NCI-H2171 (cell line): ENCODE data around the gene VPS16.
"Not testable (repeated sequence)": the region's sequence is repeated elsewhere in the genome, so short reads cannot be mapped to it uniquely, and the experiment has no call there.

ENCODE experiments used
- DNase-seq: peaks from one replicate; lab custom pipeline; 2025; lab: John Stamatoyannopoulos, UW

The VPS16 gene

DNA sequence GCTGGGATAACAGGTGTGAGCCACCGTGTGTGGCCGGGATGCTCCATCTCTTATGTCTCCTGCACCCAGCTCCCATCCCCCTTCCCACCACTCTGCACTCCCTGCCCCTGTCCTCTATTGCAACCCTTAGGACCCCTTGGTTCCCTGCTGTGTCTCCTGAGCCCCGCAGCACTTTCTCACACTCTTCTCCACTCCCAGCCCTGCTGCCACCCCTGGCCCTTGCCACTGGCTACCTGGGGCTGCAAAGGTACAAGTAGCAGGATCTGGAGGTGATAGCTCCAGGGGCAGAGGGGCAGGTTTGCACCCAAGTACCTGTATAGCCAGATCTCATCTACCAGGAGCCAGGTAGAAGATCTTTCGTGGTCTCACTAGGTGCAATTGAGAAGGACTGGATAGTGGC, 33.5 kb upstream of the VPS16 start:
- DNase-seq, result no peak

GRCh38 chr20:2807929-2808328, 32.6 kb upstream of the VPS16 start:
- not testable (repeated sequence) for DNase-seq

GRCh38 chr20:2809690-2810089, 30.9 kb upstream of the VPS16 start:
- no peak for DNase-seq

DNA sequence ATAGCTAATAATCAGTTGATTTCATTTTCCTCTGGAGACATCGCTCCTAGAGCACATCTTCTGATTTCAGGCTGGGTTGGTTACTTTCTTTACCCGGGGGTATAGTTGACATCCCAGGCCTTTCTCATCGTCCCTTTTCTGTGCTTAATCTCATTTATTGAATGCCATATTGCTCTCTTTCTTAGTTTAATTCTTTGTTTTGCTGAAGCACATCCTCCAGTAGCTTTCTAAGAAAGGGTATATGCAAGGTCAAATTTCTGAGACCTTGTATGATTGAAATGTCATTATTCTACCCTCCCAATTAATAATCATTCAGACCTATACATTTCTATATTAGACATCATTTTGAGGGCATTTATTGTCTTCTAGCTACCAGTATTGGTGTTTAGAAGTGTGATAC, 28.4 kb upstream of the VPS16 start:
- DNase-seq, result no peak

DNA sequence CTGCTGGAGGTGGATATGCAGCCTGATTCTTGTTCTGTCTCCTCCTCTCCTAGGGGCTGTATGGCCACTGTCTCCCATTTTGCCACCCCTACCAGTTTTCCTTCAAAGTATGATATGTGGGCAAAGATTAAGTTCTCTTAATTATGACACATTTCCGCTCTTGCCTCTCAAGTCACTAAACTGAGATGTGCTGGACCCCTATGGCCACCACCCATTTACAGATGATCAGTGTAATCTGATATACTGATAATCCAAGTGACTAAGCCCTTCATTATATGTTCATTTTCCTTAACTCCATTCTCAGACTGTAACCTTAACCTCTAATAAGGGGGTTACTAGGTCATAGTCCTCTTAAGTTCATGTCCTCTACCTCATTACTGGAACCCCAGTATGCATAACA, 26.5 kb upstream of the VPS16 start:
- no peak for DNase-seq

DNA sequence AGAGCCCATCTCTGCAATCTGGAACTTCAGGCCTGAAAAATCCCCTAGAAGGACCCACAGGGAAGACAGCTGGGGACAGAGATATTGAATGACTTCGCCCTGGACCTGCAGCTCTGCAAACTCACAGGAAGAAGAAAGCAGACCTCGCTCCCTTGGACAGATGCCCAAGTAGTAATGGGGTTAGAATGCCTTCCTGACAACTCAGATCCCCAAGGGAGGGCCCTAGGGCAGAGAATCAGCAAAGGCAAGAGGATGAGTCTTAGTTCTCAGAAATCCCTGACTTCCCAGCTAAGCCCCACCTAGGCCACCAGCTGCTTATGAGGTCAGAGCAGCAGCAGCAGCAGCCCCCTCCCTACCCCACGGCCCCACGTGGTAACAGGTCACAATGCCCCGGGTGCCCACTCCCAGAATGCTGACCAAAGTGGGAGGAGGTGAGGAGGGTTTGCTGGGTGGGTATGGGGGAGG, 25.9 kb upstream of the VPS16 start, which contains the start of gene C20orf141:
C20orf141 (plus strand) TSS at position 401 of the 465 bp plus-strand sequence. CDS start 198 bp downstream, outside the sequence.
- peak; percentile 58 for DNase-seq

- no peak for DNase-seq
Measured at GRCh38 chr20:2815242-2815900, 25.2 kb upstream of the VPS16 start.

- no peak for DNase-seq
Measured at GRCh38 chr20:2816030-2816582, 24.4 kb upstream of the VPS16 start, which contains the start of gene TMEM239. Gene TMEM239 (plus strand): TSS chr20:2816364. CDS start chr20:2816555, 191 bp downstream.

- no peak for DNase-seq
Measured at GRCh38 chr20:2816583-2817340, 23.8 kb upstream of the VPS16 start.

- no peak for DNase-seq
Measured at GRCh38 chr20:2817341-2817726, 23.2 kb upstream of the VPS16 start.

- no peak for DNase-seq
Measured at GRCh38 chr20:2817891-2818595, 22.5 kb upstream of the VPS16 start.

DNA sequence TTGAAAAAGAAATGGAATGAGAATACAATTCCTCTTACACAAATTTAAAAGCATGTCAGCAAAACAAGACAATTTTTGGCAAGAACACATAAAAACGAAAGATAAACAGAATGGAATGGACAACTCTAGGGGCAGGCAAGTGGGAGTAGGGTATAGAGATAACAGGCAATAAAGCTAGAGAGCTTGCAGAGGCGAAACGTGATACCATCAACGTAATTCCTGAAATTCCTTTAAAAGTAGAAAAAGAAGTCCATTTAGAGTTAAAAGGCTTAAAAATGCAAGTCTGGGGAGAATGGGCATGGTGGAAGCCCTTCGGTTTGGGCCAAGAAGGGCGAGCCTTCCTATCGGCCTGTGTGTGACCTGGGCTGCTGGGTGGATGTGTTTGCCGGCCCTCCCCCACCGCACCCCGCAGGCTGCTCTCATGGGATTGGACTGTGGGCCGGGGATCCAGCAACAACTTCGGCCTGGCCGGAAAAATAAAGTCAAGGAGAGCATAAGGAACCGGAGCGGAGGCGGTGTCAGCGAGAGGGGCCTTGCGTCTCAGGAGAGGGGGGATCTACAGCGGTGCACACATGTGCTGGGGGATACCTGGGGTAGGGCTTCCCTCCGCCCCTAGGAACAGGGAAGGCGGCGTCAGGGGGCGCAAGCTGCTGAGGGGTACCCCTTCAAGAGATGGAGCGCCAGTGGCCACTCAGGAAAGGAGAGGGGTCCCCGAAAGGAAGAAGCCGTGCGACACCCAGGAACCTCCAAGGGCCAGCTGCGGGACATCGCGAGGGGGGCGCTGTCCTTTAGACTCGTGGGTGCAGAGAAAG, 20.3 kb upstream of the VPS16 start:
- DNase-seq, result no peak

DNA sequence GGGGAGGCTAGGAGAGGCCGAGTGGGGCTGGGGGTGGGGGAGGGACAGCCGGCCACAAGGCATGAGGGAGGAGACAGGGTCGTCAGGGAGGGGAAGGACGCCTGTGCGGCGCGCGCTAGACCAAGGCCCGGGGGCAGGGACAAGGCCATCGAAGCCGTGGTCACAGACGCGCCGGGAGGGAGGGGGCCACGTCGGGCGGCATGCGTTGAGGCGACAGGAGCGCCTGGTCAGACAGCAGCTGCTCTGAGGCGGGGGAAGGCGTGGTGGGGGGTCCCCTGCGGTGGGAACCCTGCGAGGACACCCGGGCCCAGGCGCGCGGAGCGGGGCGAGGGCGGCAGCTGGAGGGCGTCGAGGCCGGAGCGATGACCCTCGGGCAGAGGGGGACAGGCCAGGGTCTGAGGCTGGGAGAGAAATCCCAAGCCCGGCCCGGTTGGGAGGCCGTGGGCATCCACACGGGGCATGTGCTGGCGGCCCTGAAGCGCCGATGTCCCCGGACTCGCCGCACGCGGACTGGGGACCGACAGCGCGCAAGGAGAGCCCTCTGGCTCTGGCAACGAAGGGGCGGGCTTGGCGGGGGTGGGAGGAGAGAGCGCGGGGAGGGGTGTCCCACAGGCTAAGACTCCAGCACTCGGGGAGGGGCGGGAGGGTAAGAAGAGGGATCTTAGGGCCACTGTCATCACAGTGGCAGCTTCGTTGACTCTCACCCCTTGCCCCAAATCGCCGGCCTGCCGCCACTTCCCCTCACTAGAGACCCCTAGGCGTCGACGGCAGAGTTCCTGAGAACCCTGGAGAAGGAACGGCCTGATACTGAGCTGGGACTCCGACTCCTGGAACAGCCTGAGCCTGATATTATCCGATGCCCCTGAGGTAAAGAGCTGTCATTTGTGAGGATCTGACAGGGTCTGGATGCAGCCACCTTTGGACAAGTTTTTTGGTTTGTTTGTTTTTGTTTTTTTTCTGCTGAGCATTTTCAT, 19.4 kb upstream of the VPS16 start:
- DNase-seq, result no peak

DNA sequence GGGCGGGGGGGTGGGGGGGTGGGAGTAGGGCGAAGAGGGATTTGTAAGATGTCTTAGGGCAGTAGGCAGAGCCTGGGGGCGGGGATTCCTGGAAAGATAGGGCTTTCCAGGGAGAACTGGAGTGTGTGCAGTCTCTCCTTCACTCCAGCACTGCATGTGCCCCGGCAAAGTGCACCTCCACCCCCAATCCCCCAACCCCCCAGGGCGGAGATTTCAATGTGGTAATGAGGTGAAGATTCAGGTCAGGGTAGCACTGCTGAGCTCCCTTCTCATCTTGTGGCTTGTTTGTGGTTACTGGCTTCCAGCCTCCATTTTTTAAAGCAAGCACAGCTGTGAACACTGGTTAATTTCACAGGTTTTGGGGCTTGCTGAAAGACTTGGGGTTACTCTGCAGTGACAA, 18.5 kb upstream of the VPS16 start:
- DNase-seq, result no peak

DNA sequence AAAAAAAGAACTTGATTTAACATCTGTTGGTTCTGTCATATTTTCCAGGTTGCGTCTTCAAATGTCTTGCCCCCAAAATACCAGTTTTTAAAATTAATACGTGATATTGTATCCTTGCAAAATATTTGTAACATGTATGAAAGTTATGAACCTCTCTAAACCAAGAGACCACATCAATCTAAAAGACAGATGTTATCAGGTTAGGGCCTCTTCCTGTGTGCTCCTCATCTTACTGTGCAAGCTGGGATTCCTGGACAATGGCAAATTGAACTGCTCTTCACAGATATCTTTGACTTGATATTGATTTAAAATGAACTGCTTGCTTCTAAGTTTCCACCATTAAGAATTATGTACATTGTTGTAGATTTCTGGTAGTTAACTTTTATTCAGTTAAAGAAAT, 14.8 kb upstream of the VPS16 start:
- DNase-seq, result no peak

GRCh38 chr20:2826655-2827054, 13.9 kb upstream of the VPS16 start:
- DNase-seq, result no peak

- no peak for DNase-seq
Measured at GRCh38 chr20:2829376-2829775, 11.2 kb upstream of the VPS16 start.

DNA sequence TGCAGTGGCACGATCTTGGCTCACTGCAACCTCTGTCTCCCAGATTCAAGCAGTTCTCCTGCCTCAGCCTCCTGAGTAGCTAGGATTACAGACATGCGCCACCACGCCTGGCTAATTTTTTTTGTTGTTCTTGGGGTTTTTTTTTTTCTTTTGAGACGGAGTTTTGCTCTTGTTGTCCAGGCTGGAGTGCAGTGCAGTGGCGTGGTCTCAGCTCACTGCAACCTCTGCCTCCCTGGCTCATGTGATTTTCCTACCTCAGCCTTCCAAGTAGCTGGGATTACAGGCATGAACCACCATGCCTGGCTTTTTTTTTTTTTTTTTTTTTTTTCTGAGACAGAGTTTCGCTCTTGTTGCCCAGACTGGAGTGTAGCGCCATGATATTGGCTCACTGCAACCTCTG, 9.3 kb upstream of the VPS16 start:
- DNase-seq, result not testable (repeated sequence)

DNA sequence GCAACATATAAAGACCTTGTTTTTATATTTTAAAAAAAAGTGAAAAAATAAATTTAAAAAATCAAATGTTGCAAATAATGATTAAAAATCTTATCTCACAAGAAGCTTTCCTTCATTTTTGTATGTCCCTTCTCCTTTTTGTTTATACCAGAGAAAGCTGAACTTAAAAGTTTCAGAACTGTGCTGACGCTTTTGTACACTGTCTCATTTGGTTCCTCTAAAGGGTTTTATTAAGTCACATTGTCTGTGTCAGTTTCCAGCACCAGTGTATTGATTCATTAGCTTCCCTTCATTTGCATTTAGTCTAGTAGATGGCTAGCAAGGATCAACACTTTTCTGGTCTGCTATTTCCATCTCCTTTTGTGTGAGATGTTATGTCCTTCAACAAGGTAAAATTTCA, 6.8 kb upstream of the VPS16 start:
- DNase-seq, result no peak

DNA sequence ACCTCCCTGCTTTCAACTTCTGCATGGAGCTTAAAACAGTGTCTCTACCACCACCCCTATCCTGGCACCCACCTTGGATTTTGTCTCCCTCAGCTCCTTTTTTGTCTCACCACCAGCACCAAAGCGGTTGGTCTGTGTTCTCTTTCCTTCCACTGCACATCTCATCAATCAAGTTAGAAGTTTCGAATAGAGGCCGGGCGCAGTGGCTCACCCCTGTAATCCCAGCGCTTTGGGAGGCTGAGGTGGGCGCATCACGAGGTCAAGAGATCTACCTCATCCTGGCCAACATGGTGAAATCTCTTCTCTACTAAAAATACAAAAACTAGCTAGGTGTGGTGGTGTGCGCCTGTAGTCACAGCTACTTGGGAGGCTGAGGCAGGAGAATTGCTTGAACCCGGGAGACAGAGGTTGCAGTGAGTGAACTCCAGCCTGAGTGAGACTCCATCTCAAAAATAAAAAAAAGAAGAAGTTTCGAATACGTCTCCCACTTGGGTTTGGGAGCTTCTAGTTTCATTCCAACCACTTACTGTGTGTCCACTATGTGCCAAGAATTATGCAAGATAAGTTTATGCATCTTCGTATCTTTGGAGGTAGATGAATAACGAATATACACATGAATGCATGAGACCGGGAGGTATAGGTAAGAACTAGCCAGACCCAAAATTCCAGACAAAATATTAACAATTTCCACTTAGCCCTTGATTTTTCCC, 6.0 kb upstream of the VPS16 start:
- DNase-seq, result no peak
